PC-3 (cell line): ENCODE measurements around the gene CCDC93. TPM values are rescaled to one million over a fixed set of nuclear protein-coding genes. Genes with fewer than 3 reads are reported as not detected.

Experiments
- ATAC-seq: fragments of 200-7000 bp; cut with Tn5 transposase; 2 replicates; pipeline ENCODE4 v1.9.1; 2020; ENCODE audit warnings: mild to moderate bottlenecking, moderate library complexity
- BruUV-seq: library from RNA; stranded (reverse); fragments of 400-500 nt; replicated peaks from 2 replicates; lab custom pipeline; 2021; lab: Mats Ljungman, UMichigan
- CTCF ChIA-PET: fragments of 300-600 bp; sonication (Branson Sonifier 250); formaldehyde crosslinking; loops from one replicate; lab custom pipeline; 2022; ENCODE audit warnings: antibody characterized with exemption; lab: Charles Lee
- POLR2A ChIA-PET: fragments of 300-600 bp; sonication (Branson Sonifier 250); formaldehyde crosslinking; loops from one replicate; lab custom pipeline; 2022; ENCODE audit warnings: antibody characterized with exemption; ENCODE audit not compliant: unreplicated experiment; lab: Charles Lee
- DNase-seq: peaks from one replicate; pipeline ENCODE4 v3.0.0-alpha.2; 2015
- H2AFZ ChIP-seq: fragments of 300-600 bp; sonication (generic); 2 replicates; pipeline ENCODE4 v1.6.0; 2016; ENCODE audit warnings: antibody characterized with exemption, low read length
- H3F3A ChIP-seq: fragments of 300-600 bp; sonication (generic); one replicate; pipeline ENCODE4 v1.6.0; 2017; ENCODE audit warnings: antibody characterized with exemption, low read length, control low read depth, mild to moderate bottlenecking; ENCODE audit not compliant: unreplicated experiment
- H3K27ac ChIP-seq: fragments of 300-600 bp; sonication (generic); 2 replicates; pipeline ENCODE4 v1.5.1; 2016; ENCODE audit warnings: mild to moderate bottlenecking, low read length
- H3K27me3 ChIP-seq: fragments of 300-600 bp; sonication (generic); 2 replicates; pipeline ENCODE4 v1.6.1; 2016; ENCODE audit warnings: low read length, mixed read lengths
- H3K36me3 ChIP-seq: fragments of 300-600 bp; sonication (generic); 2 replicates; pipeline ENCODE4 v1.6.1; 2016; ENCODE audit warnings: low read depth, mixed run types, low read length, mixed read lengths
- H3K4me1 ChIP-seq: fragments of 300-600 bp; sonication (generic); 2 replicates; pipeline ENCODE4 v1.5.1; 2016; ENCODE audit warnings: low read length; ENCODE audit not compliant: insufficient read depth
- H3K4me2 ChIP-seq: fragments of 300-600 bp; sonication (generic); 2 replicates; pipeline ENCODE4 v1.6.0; 2016; ENCODE audit warnings: low read length
- H3K4me3 ChIP-seq: fragments of 300-600 bp; sonication (generic); 2 replicates; pipeline ENCODE4 v1.5.1; 2016; ENCODE audit warnings: mild to moderate bottlenecking, low read length, mixed read lengths
- H3K79me2 ChIP-seq: fragments of 300-600 bp; sonication (generic); 2 replicates; pipeline ENCODE4 v1.6.1; 2017; ENCODE audit warnings: low read length, mixed read lengths
- H3K9ac ChIP-seq: fragments of 300-600 bp; sonication (generic); 2 replicates; pipeline ENCODE4 v1.6.0; 2016; ENCODE audit warnings: mild to moderate bottlenecking, low read length
- H3K9me2 ChIP-seq: fragments of 300-600 bp; sonication (generic); replicated peaks from 2 replicates; pipeline ENCODE4 v1.6.1; 2016; ENCODE audit warnings: mixed run types, low read length, mixed read lengths
- H3K9me3 ChIP-seq: fragments of 300-600 bp; sonication (generic); 2 replicates; pipeline ENCODE4 v1.6.1; 2016; ENCODE audit warnings: low read length, mixed read lengths
- H4K20me1 ChIP-seq: fragments of 300-600 bp; sonication (generic); 2 replicates; pipeline ENCODE4 v1.6.1; 2016; ENCODE audit warnings: low read length, mixed read lengths
- EZH2 ChIP-seq: fragments of 300-600 bp; sonication (generic); IDR thresholded peaks from one replicate; pipeline ENCODE4 v1.6.1; 2017; ENCODE audit warnings: antibody characterized with exemption, mild to moderate bottlenecking, low read length; ENCODE audit not compliant: unreplicated experiment
- EZH2phosphoT487 ChIP-seq: fragments of 300-600 bp; sonication (generic); IDR thresholded peaks from 2 replicates; pipeline ENCODE4 v1.6.1; 2018; ENCODE audit warnings: mild to moderate bottlenecking, antibody characterized with exemption, low read length, borderline replicate concordance
- intact Hi-C: fragments of 100-400 bp; cut with micrococcal nuclease; formaldehyde crosslinking; loops from 2 replicates; pipeline ENCODE4 v1.9.0; 2023
- total RNA-seq: library from RNA; depleted of rRNA; stranded (reverse); fragments of >200 nt; gene quantifications from 2 replicates; pipeline ENCODE4 v1.2.3, GENCODE V29; 2014
- TF ChIP-seq, protein P1 (sequence below): fragments of 300-600 bp; sonication (generic); conservative IDR thresholded peaks from 2 replicates; pipeline ENCODE4 v1.5.1; 2017; ENCODE audit warnings: antibody characterized with exemption, low read depth, mild to moderate bottlenecking, low read length

The CCDC93 gene
- total RNA-seq, 1 experiment from 2014 or later = 14.0 TPM

GRCh38 chr2:118062048-118062447 is 48.2 kb upstream of the CCDC93 start:
- Histone ChIP-seq H3K27ac (no peak overlapping the region), H3K79me2 (no peaks in the 10 kb centered on the region), H3K4me1 (peaks cover 18% of the 10 kb centered on the region; the same call in 1 of the 2 replicates), H3F3A (no peaks in the 10 kb centered on the region), H3K9ac (no peak overlapping the region), H3K9me2 (no peaks in the 10 kb centered on the region), H3K4me3 (no peak overlapping the region), H3K36me3 (no peaks in the 10 kb centered on the region), H3K9me3 (no peaks in the 10 kb centered on the region), H3K27me3 (no peaks in the 10 kb centered on the region), H3K4me2 (no peak overlapping the region), H2AFZ (no peak overlapping the region), H4K20me1 (no peaks in the 10 kb centered on the region)
- DNase-seq (no peak), ATAC-seq (no peak; the same call in 1 of the 2 replicates)
- ChIA-PET CTCF (interaction anchor here (1.1 to 1.3 kb wide), 2 partner anchors 15 to 24 kb away, joined by 3 to 7 read pairs; no protein-coding TSS in a partner anchor), POLR2A (interaction anchor here (0.5 kb wide), 1 partner anchor 61 kb away, joined by 6 read pairs; no protein-coding TSS in a partner anchor)
- TF ChIP-seq EZH2phosphoT487 (no peak), EZH2 (no peak)
- TF ChIP-seq, protein P1, sequence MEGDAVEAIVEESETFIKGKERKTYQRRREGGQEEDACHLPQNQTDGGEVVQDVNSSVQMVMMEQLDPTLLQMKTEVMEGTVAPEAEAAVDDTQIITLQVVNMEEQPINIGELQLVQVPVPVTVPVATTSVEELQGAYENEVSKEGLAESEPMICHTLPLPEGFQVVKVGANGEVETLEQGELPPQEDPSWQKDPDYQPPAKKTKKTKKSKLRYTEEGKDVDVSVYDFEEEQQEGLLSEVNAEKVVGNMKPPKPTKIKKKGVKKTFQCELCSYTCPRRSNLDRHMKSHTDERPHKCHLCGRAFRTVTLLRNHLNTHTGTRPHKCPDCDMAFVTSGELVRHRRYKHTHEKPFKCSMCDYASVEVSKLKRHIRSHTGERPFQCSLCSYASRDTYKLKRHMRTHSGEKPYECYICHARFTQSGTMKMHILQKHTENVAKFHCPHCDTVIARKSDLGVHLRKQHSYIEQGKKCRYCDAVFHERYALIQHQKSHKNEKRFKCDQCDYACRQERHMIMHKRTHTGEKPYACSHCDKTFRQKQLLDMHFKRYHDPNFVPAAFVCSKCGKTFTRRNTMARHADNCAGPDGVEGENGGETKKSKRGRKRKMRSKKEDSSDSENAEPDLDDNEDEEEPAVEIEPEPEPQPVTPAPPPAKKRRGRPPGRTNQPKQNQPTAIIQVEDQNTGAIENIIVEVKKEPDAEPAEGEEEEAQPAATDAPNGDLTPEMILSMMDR = no peak
- BruUV-seq = no TSS peak
- intact Hi-C loops = no loop called here

DNA sequence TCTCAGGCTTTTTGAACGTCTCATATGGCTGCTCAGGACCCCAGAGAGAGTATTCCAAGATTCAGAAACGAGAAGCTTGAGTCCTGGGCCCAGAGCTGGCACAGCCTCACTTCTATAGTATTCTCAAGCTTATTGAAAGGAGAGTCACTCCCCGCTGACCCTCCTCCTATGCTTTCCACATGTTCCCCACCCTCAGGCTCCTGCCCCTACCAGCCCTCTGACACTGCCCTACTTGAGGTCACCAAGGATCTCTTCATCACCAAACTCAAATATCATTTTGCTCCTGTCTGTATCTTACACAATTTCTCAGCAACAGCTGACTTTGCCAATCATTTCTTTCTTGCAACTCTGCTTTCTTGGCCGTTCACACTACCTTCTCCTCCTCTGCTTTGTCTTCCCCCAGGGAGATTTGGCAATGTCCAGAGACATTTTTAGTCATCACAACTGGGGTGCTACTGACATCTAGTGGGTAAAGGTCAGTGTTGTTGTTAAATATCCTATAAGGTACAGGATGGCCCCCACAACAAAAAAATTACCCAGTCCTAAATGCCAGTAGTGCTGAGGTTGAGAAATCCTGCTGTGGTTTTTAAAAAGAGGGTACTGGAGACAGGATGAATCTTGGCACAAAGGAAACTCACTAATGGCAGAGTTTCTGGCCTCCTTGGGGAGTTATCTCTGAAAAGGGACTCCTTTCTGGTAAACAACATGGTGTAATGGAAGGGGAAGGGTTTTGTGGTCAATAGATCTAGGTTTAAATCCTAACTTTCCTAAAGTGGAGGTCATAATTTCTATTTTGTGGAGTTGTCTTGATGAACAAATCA is 47.5 kb upstream of the CCDC93 start:
- H3K79me2 ChIP-seq = no peaks in the 10 kb centered on the region
- no peaks in the 10 kb centered on the region for H3K9me2 ChIP-seq
- H3F3A ChIP-seq = no peaks in the 10 kb centered on the region
- H3K27ac ChIP-seq = no peak overlapping the region
- no peak overlapping the region for H3K4me3 ChIP-seq
- no peak overlapping the region for H2AFZ ChIP-seq
- no peak overlapping the region for H3K4me2 ChIP-seq
- H3K4me1 ChIP-seq = peaks cover 18% of the 10 kb centered on the region; the same call in 1 of the 2 replicates
- no TSS peak for BruUV-seq
- ATAC-seq (peak; percentile 76), DNase-seq (peak; percentile 78)
- ChIA-PET POLR2A (no interaction called here), CTCF (interaction anchor here (1.1 to 2.0 kb wide), 3 partner anchors 14 to 24 kb away, joined by 3 to 17 read pairs (median 7); no protein-coding TSS in a partner anchor)
- TF ChIP-seq, protein P1 = peak; percentile 73
- no peak for TF ChIP-seq EZH2
- H3K36me3 ChIP-seq = no peaks in the 10 kb centered on the region
- H3K27me3 ChIP-seq = no peaks in the 10 kb centered on the region
- H3K9me3 ChIP-seq = no peaks in the 10 kb centered on the region
- no peaks in the 10 kb centered on the region for H4K20me1 ChIP-seq
- no peak overlapping the region for H3K9ac ChIP-seq
- intact Hi-C loops = loop anchor here (1.0 to 2.0 kb wide), 3 partner anchors 14 to 247 kb away; partner anchors contain the start of gene DDX18
